G401 (cell line): ENCODE results near the gene SGCB. TPM values are rescaled to one million over a fixed set of nuclear protein-coding genes. Genes with fewer than 3 reads are reported as not detected.
"Not testable (repeated sequence)": the region's sequence is repeated elsewhere in the genome, so short reads cannot be mapped to it uniquely, and the experiment has no call there.

Experiments used
- DNase-seq: peaks from one replicate; pipeline ENCODE4 v3.0.0-alpha.2; 2015; ENCODE audit warnings: low spot score
- in situ Hi-C: cut with HindIII; loops from 2 replicates; pipeline ENCODE4 v1.10.0; 2016; ENCODE audit warnings: low sequenced_read_pairs, mixed read lengths
- total RNA-seq: library from RNA; depleted of rRNA; stranded (reverse); fragments of >200 nt; shearing (Covaris generic); gene quantifications from 2 replicates; pipeline ENCODE4 v1.2.3, GENCODE V29; 2014; rRNA removed

Gene SGCB
- total RNA-seq: 4.2 and 5.5 TPM in 2 replicates

GRCh38 chr4:52038103-52038912 is at the start of gene SGCB:
SGCB (minus strand) TSS chr4:52038299; CDS start chr4:52038259, 40 bp downstream.
- peak; percentile 78 for DNase-seq
- in situ Hi-C loops: no loop called here

- DNase-seq, in situ Hi-C loops: not testable (repeated sequence)
Measured at GRCh38 chr4:52086425-52086824, 48.3 kb upstream of the SGCB start.

- DNase-seq: no peak
- in situ Hi-C loops: no loop called here
Measured at GRCh38 chr4:52081216-52081615, 43.1 kb upstream of the SGCB start.

- in situ Hi-C loops: no loop called here
- no peak for DNase-seq
Measured at GRCh38 chr4:52079659-52080058, 41.6 kb upstream of the SGCB start.

GRCh38 chr4:52076731-52077130 is 38.6 kb upstream of the SGCB start:
- in situ Hi-C loops: no loop called here
- DNase-seq: no peak

- in situ Hi-C loops: no loop called here
- DNase-seq: no peak
Measured at GRCh38 chr4:52071791-52072546, 33.9 kb upstream of the SGCB start.

- in situ Hi-C loops: no loop called here
Measured at GRCh38 chr4:52069571-52069970, 31.5 kb upstream of the SGCB start.

GRCh38 chr4:52059372-52059771 is 21.3 kb upstream of the SGCB start:
- in situ Hi-C loops: no loop called here
- DNase-seq: no peak

More at GRCh38 chr4:52069571-52069970, 31.5 kb upstream of the SGCB start:
- no peak for DNase-seq

GRCh38 chr4:52058275-52058674 is 20.2 kb upstream of the SGCB start:
- in situ Hi-C loops: no loop called here
- DNase-seq: no peak

GRCh38 chr4:52057196-52057595 is 19.1 kb upstream of the SGCB start:
- no peak for DNase-seq
- in situ Hi-C loops: no loop called here

- DNase-seq: no peak
- in situ Hi-C loops: no loop called here
Measured at GRCh38 chr4:52054254-52054653, 16.2 kb upstream of the SGCB start.

- in situ Hi-C loops: no loop called here
- DNase-seq: no peak
Measured at GRCh38 chr4:52052475-52052780, 14.3 kb upstream of the SGCB start.

GRCh38 chr4:52051615-52052474 is 13.7 kb upstream of the SGCB start:
- DNase-seq: peak; percentile 53
- in situ Hi-C loops: no loop called here

- DNase-seq: no peak
Measured at GRCh38 chr4:52051213-52051614, 13.1 kb upstream of the SGCB start, which contains the start of gene SPATA18. SPATA18 (plus strand) TSS chr4:52051304; CDS start chr4:52051705, 401 bp downstream.

GRCh38 chr4:52049266-52049665 is 11.2 kb upstream of the SGCB start:
- in situ Hi-C loops: no loop called here
- no peak for DNase-seq

More at GRCh38 chr4:52051213-52051614, 13.1 kb upstream of the SGCB start, which contains the start of gene SPATA18:
- in situ Hi-C loops: no loop called here

- DNase-seq: no peak
- in situ Hi-C loops: no loop called here
Measured at GRCh38 chr4:52045028-52045427, 6.9 kb upstream of the SGCB start.

- in situ Hi-C loops: no loop called here
Measured at GRCh38 chr4:52037689-52038102, 403 bp downstream of the SGCB start.

GRCh38 chr4:52036886-52037530 is 1.1 kb downstream of the SGCB start:
- DNase-seq: peak; percentile 14
- in situ Hi-C loops: no loop called here

More at GRCh38 chr4:52037689-52038102, 403 bp downstream of the SGCB start:
- DNase-seq: peak; percentile 76

GRCh38 chr4:52035190-52035589 is 2.9 kb downstream of the SGCB start:
- in situ Hi-C loops: no loop called here
- DNase-seq: no peak
